ENCODE results near the gene PPFIA4. TPM values are rescaled to one million over a fixed set of nuclear protein-coding genes. Genes with fewer than 3 reads are reported as not detected.
"Not testable (repeated sequence)": the region's sequence is repeated elsewhere in the genome, so short reads cannot be mapped to it uniquely, and the experiment has no call there.

PPFIA4 gene
- 6.5 TPM for total RNA-seq
- 1.3 TPM for polyA plus RNA-seq

DNA sequence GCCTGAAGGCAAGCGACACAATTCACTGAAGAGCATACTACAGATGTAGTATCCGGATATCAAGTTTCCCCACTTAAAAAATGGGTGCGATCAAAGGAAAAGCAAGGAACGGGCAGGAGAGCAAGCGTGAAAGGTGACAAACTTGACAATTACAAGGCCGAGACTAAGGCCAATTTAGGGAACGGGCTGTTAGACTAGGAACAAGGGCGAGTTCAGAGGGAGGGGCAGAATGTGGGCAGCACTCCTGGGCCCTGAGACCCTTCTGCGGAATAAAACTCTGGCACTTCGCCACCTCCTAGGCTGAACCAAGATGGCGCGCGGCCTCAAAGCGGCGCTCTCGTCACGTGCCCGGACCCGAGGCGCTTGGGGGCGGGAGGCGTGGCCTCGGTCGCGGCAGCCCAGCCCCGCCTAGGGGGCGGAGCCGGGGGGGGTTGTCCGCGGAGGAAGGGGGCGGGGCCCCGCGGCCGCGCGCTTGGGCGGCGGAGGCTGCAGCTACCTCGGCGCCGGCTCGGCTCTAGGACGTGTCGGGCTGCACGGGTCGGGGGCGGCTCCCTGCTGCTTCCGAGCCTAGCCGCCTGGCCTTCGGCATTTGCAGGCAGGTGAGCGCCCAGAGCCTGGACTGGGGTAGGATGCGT lies at the start of gene PPFIA4:
Gene PPFIA4, plus strand, starts transcription at position 461 of the 635 bp plus-strand sequence. CDS start 12,518 bp downstream, outside the sequence.
- WGBS = 9% methylated on average over 52 of the region's 52 CpGs
- H3K27ac ChIP-seq (ENCODE audit: low read depth) = peak within 1 kb of the TSS; percentile 44

DNA sequence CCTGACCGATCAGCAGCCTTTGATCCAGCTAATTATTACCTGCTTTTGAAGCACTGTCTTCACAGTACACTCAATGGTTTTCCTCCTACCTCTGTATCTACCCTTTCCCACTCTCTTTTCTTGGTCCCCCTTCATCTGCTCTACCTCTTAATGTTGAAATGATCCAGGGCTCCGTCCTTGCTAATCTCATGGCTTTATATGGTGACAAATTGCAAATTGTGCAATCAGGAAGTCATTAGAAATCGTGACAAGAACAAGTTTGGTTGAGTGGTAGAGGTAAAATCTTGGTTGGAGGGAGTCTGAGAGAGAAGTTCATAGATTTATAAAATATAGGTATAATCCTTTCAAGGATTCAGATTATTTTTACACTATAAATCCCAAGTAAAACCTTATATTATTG lies 49.7 kb upstream of the PPFIA4 start:
- DNase-seq (ENCODE audit: extremely low spot score) = no peak
- H3K4me3 ChIP-seq (ENCODE audit: low read depth, low read length) = no peak overlapping the region
- H3K4me1 ChIP-seq (ENCODE audit: insufficient read depth) = no peaks in the 10 kb centered on the region
- H3K27ac ChIP-seq (ENCODE audit: low read depth) = no peak overlapping the region
- H3K36me3 ChIP-seq (ENCODE audit: insufficient read depth) = no peaks in the 10 kb centered on the region
- 31% methylated on average over 3 of the region's 3 CpGs for WGBS

More for the DNA sequence above, at the start of gene PPFIA4:
- peak; percentile 48 for DNase-seq (ENCODE audit: extremely low spot score)
- peak within 1 kb of the TSS; percentile 48 for H3K4me3 ChIP-seq (ENCODE audit: low read depth, low read length)
- H3K36me3 ChIP-seq (ENCODE audit: insufficient read depth) = no peaks in the 10 kb centered on the region
- no peaks in the 10 kb centered on the region for H3K4me1 ChIP-seq (ENCODE audit: insufficient read depth)

DNA sequence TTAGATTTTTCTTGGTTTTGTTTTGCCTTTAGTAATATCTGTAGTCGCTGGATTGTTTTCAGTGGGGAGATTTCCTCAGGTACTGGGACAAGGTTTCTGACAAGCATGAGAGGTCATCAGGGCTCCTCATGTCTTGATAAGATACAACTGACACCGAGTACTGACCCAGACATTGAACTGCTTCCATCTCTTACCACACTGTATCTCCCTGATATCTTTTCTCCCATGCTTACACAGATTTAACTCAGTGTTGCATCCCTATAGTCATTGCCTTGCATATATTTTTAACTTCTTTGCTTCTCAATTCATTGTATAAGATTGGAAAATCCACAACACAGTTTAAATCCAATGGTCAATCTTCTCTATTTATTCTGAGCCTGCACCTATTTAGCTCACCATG lies 46.8 kb upstream of the PPFIA4 start:
- WGBS = 79% methylated on average over 2 of the region's 2 CpGs
- Histone ChIP-seq H3K4me1 (ENCODE audit: insufficient read depth) (no peaks in the 10 kb centered on the region), H3K27ac (ENCODE audit: low read depth) (no peak overlapping the region), H3K4me3 (ENCODE audit: low read depth, low read length) (no peak overlapping the region), H3K36me3 (ENCODE audit: insufficient read depth) (no peaks in the 10 kb centered on the region)
- DNase-seq (ENCODE audit: extremely low spot score) = no peak

DNA sequence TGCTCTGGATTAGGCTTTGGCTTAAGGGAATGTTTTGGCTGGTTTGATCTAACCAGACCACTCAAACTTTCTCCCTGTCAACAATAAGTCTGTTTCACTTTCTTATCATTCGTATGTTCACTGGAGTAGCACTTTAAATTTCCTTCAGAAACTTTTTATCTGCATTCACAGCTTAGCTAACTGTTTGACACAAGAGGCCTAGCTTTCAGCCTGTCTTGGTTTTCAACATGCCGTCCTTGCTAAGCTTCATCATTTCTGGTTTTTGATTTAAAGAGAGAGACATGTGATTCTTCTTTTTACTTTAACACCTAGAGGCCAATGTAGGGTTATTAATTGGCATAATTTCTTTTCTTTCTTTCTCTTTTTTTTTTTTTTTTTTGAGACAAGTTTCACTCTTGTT lies 44.4 kb upstream of the PPFIA4 start:
- H3K36me3 ChIP-seq (ENCODE audit: insufficient read depth) = no peaks in the 10 kb centered on the region
- WGBS = 45% methylated on average over 2 of the region's 2 CpGs
- DNase-seq (ENCODE audit: extremely low spot score) = no peak

DNA sequence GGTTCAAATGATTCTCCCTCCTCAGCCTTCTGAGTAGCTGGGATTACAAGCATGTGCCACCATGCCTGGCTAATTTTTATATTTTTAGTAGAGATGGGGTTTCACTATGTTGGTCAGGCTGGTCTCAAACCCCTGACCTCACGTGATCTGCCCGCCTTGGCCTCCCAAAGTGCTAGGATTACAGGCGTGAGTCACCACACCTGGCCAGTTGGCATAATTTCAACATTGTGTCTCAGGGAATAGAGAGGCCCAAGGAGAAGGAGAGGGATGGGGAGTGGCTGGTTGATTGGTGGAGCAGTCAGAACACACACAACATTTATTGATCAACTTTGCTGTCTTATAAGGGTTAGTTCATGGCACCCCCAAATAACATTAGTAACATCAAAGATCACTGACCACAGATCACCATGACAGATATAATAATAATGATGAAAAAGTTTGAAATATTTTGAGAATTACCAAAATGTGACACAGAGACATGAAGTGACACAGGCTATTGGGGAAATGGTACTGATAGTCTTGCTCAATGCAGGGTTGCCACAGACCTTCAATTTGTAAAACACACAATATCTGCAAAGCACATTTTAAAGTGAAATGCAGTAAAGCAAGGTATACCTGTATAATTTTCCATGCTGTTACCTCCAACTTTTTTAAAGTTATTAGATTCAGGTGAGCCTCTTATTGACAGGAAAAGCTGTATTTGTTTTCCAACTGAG lies 43.4 kb upstream of the PPFIA4 start:
- Histone ChIP-seq H3K4me3 (ENCODE audit: low read depth, low read length) (no peak overlapping the region), H3K36me3 (ENCODE audit: insufficient read depth) (no peaks in the 10 kb centered on the region), H3K27ac (ENCODE audit: low read depth) (no peak overlapping the region), H3K4me1 (ENCODE audit: insufficient read depth) (no peaks in the 10 kb centered on the region)
- WGBS = 69% methylated on average over 3 of the region's 3 CpGs
- DNase-seq (ENCODE audit: extremely low spot score) = no peak

More for the DNA sequence above, 44.4 kb upstream of the PPFIA4 start:
- Histone ChIP-seq H3K4me3 (ENCODE audit: low read depth, low read length) (no peak overlapping the region), H3K4me1 (ENCODE audit: insufficient read depth) (no peaks in the 10 kb centered on the region), H3K27ac (ENCODE audit: low read depth) (no peak overlapping the region)

DNA sequence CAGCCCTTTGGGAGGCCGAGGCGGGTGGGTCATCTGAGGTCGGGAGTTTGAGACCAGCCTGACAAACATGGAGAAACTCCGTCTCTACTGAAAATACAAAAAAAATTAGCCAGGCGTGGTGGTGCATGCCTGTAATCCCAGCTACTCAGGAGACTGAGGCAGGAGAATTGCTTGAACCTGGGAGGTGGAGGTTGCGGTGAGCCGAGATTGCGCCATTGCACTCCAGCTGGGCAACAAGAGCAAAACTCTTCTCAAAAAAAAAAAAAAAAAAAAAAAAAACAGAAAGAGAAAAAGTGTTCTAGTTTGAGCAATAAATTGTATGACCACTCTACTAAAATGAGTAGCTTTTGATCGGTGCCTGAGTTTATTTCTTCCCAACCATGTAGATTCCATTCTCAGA lies 40.2 kb upstream of the PPFIA4 start:
- H3K4me1 ChIP-seq (ENCODE audit: insufficient read depth) = not testable (repeated sequence)

DNA sequence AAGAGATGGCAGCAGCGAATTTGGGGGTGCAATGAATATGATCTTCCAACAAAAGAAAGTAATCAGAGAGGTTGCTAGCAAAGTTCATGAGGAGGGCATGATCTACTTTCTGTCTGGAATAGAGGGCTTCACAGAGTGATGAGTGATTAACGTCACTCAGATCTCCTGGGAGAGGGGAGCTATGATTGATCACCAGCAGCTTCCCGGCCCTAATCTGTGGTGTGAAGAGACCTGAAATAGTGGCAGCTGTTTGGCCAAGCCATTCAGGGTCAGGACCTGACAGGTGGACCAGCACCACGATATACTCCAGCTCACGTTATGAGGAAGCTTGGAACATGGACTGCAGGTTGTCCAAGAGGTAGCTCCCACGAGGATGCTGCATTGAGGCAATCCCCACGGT lies 39.0 kb upstream of the PPFIA4 start:
- Histone ChIP-seq H3K27ac (ENCODE audit: low read depth) (no peak overlapping the region), H3K4me3 (ENCODE audit: low read depth, low read length) (no peak overlapping the region), H3K36me3 (ENCODE audit: insufficient read depth) (no peaks in the 10 kb centered on the region), H3K4me1 (ENCODE audit: insufficient read depth) (no peaks in the 10 kb centered on the region)
- no peak for DNase-seq (ENCODE audit: extremely low spot score)
- WGBS = 80% methylated on average over 7 of the region's 7 CpGs

More for the DNA sequence above, 40.2 kb upstream of the PPFIA4 start:
- DNase-seq (ENCODE audit: extremely low spot score); H3K4me3 ChIP-seq (ENCODE audit: low read depth, low read length); H3K27ac ChIP-seq (ENCODE audit: low read depth); H3K36me3 ChIP-seq (ENCODE audit: insufficient read depth): not testable (repeated sequence)
- 82% methylated on average over 9 of the region's 9 CpGs for WGBS

DNA sequence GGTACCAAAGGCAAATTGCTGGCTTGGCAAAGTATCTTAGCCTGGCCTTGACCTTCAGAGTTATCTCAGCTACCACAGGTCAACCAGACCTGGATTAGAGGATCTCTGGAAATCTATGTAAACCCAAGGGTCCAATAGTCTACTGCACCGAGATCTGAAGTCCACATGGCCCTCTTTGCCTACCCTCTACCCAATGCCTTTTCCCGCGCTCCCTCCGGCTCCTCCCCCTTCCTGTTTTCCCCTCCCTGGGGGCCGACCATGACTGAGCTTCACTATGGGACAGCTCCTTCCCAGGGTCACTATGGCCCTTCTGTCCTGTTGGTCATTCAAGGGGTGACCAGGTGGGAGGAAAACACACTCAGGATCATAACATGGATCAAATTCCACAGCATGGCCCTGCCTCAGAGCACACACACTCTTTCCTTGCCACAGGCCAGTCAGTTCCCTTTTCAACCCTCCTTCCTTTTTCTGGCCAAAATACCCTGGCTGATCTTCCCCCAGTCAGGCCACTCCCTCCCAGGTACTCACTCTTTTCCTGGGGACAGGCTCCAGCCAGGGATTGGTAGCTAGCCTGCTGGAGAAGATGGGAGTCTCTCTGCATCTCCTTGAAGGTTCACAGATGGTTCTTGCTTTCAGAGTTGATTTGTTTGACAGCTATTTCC lies 38.2 kb upstream of the PPFIA4 start:
- H3K36me3 ChIP-seq (ENCODE audit: insufficient read depth) = no peaks in the 10 kb centered on the region
- 66% methylated on average over 5 of the region's 5 CpGs for WGBS
- H3K4me3 ChIP-seq (ENCODE audit: low read depth, low read length) = no peak overlapping the region
- no peaks in the 10 kb centered on the region for H3K4me1 ChIP-seq (ENCODE audit: insufficient read depth)
- H3K27ac ChIP-seq (ENCODE audit: low read depth) = no peak overlapping the region
- DNase-seq (ENCODE audit: extremely low spot score) = no peak

DNA sequence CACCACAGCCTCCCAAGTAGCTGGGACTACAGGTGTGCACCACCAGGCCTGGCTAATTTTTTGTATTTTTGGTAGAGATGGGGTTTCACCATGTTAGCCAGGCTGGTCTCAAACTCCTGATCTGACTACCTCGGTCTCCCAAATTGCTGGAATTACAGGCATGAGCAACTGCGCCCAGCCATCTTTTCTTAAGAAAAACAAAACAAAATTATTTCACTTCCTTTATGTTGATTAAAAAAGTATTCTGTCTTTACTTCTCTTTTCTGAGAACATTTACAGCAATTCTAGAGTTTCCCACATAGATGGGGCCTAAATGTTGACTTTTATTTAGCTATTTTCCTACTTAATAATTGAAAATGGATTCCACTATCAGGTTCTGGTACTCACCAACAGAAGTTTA lies 36.4 kb upstream of the PPFIA4 start:
- DNase-seq (ENCODE audit: extremely low spot score) = no peak
- 87% methylated on average over 2 of the region's 2 CpGs for WGBS
- Histone ChIP-seq H3K36me3 (ENCODE audit: insufficient read depth) (no peaks in the 10 kb centered on the region), H3K4me1 (ENCODE audit: insufficient read depth) (no peaks in the 10 kb centered on the region), H3K27ac (ENCODE audit: low read depth) (no peak overlapping the region), H3K4me3 (ENCODE audit: low read depth, low read length) (no peak overlapping the region)

DNA sequence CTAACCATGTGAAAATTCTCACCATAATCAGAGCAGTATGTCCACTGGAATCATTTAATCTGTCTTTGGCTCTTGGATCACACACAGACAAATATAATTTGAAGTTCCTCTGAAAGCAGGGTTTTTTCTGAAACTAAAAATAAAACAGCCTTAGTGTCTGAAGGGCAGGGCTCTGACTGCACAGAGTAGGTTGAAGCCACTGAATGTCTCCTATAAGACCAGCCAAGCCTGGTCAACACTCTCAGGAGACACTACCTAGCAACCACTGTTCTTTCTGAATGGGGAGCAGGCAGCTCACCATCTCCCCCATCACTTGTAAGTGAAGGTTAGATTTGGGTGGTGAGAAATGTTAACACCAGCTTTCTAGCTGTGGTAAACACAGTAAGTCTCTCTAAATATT lies 35.2 kb upstream of the PPFIA4 start:
- DNase-seq (ENCODE audit: extremely low spot score) = no peak
- Histone ChIP-seq H3K36me3 (ENCODE audit: insufficient read depth) (no peaks in the 10 kb centered on the region), H3K4me1 (ENCODE audit: insufficient read depth) (no peaks in the 10 kb centered on the region), H3K4me3 (ENCODE audit: low read depth, low read length) (no peak overlapping the region), H3K27ac (ENCODE audit: low read depth) (no peak overlapping the region)

DNA sequence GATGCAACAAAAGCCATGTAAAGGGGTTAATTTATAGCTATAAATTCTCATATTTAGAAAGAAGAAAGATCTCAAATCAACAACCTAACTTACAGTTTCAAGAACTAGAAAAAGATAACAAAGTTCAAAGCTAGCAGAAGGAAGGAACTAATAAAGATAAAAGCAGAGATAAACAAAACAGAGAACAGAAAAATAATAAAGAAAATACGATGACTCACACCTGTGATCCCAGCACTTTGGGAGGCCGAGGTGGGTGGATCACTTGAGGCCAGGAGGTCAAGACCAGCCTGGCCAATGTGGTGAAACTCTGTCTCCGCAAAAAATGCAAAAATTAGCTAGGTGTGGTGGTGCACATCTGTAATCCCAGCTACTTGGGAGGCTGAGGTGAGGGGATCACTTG lies 31.5 kb upstream of the PPFIA4 start:
- no peaks in the 10 kb centered on the region for H3K4me1 ChIP-seq (ENCODE audit: insufficient read depth)
- no peak overlapping the region for H3K27ac ChIP-seq (ENCODE audit: low read depth)
- no peak for DNase-seq (ENCODE audit: extremely low spot score)
- WGBS = 33% methylated on average over 3 of the region's 3 CpGs
- H3K4me3 ChIP-seq (ENCODE audit: low read depth, low read length) = no peak overlapping the region
- no peaks in the 10 kb centered on the region for H3K36me3 ChIP-seq (ENCODE audit: insufficient read depth)

DNA sequence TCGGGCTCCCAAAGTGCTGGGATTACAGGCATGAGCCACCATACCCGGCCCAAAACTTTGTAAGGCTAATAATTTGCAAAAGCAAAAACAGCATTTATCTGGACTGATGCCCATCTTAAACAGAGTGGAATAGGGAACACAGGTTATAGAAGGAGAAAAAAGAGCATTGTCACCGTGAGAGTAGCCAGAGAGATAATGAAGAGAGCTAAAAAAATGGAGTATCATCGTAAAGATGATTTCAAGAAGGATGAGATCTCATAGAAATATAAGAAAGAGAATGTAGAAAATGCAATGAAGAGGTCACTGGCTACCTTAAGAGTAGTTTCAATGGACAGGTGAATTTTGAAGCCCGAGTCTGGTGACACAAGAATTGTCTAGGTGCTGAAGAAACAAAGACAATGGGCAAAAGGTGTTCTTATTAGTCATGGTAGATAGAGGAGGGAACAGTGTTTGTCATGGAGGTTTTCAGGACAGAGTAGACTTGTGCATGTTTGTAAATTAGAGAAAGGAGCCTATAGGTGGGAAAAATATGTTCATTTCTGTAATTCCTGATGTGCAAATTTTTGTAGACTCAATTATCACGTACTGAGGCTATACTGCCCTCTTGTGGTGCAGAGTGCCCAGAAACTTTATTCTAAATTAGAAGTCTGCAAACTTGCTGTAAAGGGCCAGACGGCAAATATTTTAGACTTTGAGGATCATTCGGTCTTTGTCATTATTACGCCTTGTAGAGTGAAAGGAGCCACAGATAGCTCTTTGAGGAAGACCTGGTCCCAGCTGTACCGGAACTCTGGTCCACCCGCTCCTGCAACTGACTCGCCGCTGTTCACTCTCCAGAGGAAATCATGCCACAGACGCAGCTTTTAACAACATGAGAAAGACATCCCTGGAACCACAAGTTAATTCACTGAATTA lies 27.2 kb upstream of the PPFIA4 start:
- 43% methylated on average over 14 of the region's 14 CpGs for WGBS
- Histone ChIP-seq H3K4me3 (ENCODE audit: low read depth, low read length) (no peak overlapping the region), H3K36me3 (ENCODE audit: insufficient read depth) (no peaks in the 10 kb centered on the region), H3K4me1 (ENCODE audit: insufficient read depth) (no peaks in the 10 kb centered on the region), H3K27ac (ENCODE audit: low read depth) (no peak overlapping the region)
- peak; percentile 5 for DNase-seq (ENCODE audit: extremely low spot score)

DNA sequence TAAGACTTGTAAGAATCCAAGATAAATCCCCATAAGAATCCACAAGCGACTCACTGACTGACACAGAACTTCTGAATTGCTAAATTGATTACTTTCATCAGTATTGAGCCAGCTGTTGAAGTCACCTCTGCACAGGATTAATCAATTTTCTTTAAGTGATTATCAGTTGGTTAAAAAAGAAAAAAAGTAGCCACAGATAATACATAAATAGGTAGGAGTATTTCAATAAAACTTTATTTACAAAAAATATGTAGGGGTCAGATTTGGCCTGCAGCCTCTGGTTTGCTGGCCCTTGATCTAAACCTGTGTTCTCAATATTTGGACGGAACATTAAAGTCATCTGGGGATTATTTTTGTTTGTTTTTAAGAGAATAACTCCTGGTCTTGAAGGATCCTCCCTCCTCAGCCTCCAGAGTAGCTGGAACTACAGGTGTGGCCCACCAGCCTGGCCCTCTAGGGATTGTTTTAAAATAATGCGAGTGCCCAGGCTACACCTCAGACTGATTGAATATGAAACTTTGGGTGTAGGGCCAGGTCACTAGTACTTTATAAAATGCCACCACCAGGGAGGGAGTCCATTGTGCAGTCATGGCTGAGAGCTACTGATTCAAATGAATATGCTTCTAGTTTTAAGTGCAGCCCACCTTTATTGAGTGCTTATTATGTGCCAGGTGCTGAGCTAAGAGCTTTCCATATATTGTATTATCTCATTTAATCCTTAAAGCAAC lies 25.9 kb upstream of the PPFIA4 start:
- DNase-seq (ENCODE audit: extremely low spot score) = no peak
- 84% methylated on average over 3 of the region's 3 CpGs for WGBS
- H3K27ac ChIP-seq (ENCODE audit: low read depth) = no peak overlapping the region
- no peaks in the 10 kb centered on the region for H3K36me3 ChIP-seq (ENCODE audit: insufficient read depth)
- no peak overlapping the region for H3K4me3 ChIP-seq (ENCODE audit: low read depth, low read length)
- H3K4me1 ChIP-seq (ENCODE audit: insufficient read depth) = no peaks in the 10 kb centered on the region

Measured in urinary bladder (tissue), 4 donors.